Upper lobe of right lung (tissue), 1 donor: ENCODE measurements around the gene OPCML. TPM values are rescaled to one million over a fixed set of nuclear protein-coding genes. Genes with fewer than 3 reads are reported as not detected.

Experiments used
- ATAC-seq: fragments of 200-7000 bp; cut with Tn5 transposase; one replicate; pipeline ENCODE4 v1.9.1; 2020; ENCODE audit warnings: mild to moderate bottlenecking, moderate library complexity
- DNase-seq: peaks from one replicate; pipeline ENCODE4 v3.0.0-alpha.2; 2020
- H3K27ac ChIP-seq: fragments of 200-600 bp; one replicate; pipeline ENCODE4 v1.8.0; 2022
- H3K27me3 ChIP-seq: fragments of 200-600 bp; one replicate; pipeline ENCODE4 v1.8.0; 2022; ENCODE audit warnings: mild to moderate bottlenecking
- H3K36me3 ChIP-seq: fragments of 200-600 bp; one replicate; pipeline ENCODE4 v1.8.0; 2022
- H3K4me1 ChIP-seq: fragments of 200-600 bp; one replicate; pipeline ENCODE4 v1.8.0; 2022
- H3K4me3 ChIP-seq: fragments of 200-600 bp; one replicate; pipeline ENCODE4 v1.8.0; 2022; ENCODE audit warnings: mild to moderate bottlenecking
- H3K9me3 ChIP-seq: fragments of 200-600 bp; one replicate; pipeline ENCODE4 v1.8.0; 2022
- intact Hi-C: fragments of 100-400 bp; cut with DNase I; formaldehyde crosslinking; loops from one replicate; pipeline ENCODE4 v1.11.0; 2022
- total RNA-seq: library from RNA; stranded (reverse); fragmentation: NEBNext Ultra II Directional; extraction: Animal tissue kit (Norgen Biotek cat#: 25700); gene quantifications from one replicate; pipeline ENCODE4 v1.2.1, GENCODE V29; 2021
- TF ChIP-seq, protein P1 (sequence below): fragments of 200-600 bp; IDR thresholded peaks from one replicate; pipeline ENCODE4 v1.8.0; 2022; ENCODE audit warnings: antibody characterized with exemption
- donor health status: DM: no; HTN: yes; CAD: no; lungs with severe emphysema.

Gene OPCML
- total RNA-seq, 1 donor from 2014 or later: not detected

GRCh38 chr11:132451942-132452601 is 1080.2 kb downstream of the OPCML start:
- Histone ChIP-seq H3K27ac (no peak overlapping the region), H3K9me3 (no peaks in the 10 kb centered on the region), H3K4me1 (no peaks in the 10 kb centered on the region), H3K4me3 (no peak overlapping the region), H3K36me3 (no peaks in the 10 kb centered on the region), H3K27me3 (no peaks in the 10 kb centered on the region)
- DNase-seq (no peak), ATAC-seq (no peak)
- TF ChIP-seq, protein P1, sequence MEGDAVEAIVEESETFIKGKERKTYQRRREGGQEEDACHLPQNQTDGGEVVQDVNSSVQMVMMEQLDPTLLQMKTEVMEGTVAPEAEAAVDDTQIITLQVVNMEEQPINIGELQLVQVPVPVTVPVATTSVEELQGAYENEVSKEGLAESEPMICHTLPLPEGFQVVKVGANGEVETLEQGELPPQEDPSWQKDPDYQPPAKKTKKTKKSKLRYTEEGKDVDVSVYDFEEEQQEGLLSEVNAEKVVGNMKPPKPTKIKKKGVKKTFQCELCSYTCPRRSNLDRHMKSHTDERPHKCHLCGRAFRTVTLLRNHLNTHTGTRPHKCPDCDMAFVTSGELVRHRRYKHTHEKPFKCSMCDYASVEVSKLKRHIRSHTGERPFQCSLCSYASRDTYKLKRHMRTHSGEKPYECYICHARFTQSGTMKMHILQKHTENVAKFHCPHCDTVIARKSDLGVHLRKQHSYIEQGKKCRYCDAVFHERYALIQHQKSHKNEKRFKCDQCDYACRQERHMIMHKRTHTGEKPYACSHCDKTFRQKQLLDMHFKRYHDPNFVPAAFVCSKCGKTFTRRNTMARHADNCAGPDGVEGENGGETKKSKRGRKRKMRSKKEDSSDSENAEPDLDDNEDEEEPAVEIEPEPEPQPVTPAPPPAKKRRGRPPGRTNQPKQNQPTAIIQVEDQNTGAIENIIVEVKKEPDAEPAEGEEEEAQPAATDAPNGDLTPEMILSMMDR: no peak
- intact Hi-C loops: no loop called here

DNA sequence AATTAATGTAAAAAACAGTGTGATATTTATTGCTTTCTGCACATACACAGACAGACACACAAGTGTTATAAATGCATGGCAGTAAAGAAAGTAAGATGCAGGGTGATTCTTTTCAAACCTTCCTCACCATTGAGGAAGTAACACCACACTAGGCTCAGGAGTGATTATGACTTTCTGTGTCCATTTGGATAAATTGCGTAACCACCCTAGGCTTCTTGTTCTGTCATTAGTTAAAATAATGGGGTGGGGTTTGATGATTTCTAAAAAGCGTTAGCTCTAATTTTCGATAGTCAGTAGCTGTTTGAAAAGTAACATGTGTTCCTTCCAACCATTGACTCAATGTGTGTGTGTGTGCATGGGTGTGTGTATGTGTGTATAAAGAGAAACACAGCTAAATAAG is 1081.7 kb downstream of the OPCML start:
- no peaks in the 10 kb centered on the region for H3K27me3 ChIP-seq
- H3K9me3 ChIP-seq: no peaks in the 10 kb centered on the region
- no peak for ATAC-seq
- no peak for DNase-seq
- no peaks in the 10 kb centered on the region for H3K36me3 ChIP-seq
- H3K4me1 ChIP-seq: no peaks in the 10 kb centered on the region
- intact Hi-C loops: no loop called here
- TF ChIP-seq, protein P1: no peak
- no peak overlapping the region for H3K4me3 ChIP-seq
- no peak overlapping the region for H3K27ac ChIP-seq

DNA sequence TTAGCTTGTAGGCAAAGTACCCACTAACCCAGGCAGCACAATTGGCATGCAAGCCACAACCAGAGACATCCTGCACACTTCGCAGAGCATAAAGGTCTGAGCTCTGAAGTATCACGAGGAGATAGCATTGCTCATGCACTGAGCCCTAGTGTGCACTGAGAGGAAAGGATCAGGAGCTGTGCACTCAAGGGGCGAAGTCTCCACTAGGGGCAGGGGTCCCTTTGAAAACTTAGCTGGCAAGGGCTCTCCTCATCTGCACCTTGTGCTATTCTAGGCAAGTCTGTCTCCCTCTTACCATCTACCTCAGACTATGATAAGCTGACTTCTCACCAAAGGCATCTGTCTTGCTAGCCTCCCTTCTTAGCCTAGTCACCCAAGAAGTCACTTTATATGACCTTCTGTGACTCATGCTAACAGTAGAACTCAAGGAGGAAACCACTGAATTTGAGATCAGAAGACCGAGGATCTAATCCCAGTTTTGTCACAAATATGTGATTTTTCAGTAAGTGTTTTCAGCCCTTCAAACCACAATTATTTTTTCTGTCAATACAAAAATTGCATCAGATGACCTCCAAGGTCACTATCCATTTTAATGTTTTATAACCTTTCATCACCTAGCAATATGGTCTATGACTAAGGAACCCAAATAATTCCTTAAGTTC is 1083.8 kb downstream of the OPCML start:
- ATAC-seq (no peak), DNase-seq (no peak)
- no peaks in the 10 kb centered on the region for H3K9me3 ChIP-seq
- no peak overlapping the region for H3K4me3 ChIP-seq
- H3K27me3 ChIP-seq: no peaks in the 10 kb centered on the region
- no peaks in the 10 kb centered on the region for H3K4me1 ChIP-seq
- no peaks in the 10 kb centered on the region for H3K36me3 ChIP-seq
- intact Hi-C loops: no loop called here
- H3K27ac ChIP-seq: no peak overlapping the region
- TF ChIP-seq, protein P1: no peak

GRCh38 chr11:132447761-132448160 is 1084.5 kb downstream of the OPCML start:
- TF ChIP-seq, protein P1: no peak
- ATAC-seq: peak; percentile 29

GRCh38 chr11:132445859-132446291 is 1086.4 kb downstream of the OPCML start:
- DNase-seq: no peak
- Histone ChIP-seq H3K36me3 (no peaks in the 10 kb centered on the region), H3K27ac (no peak overlapping the region), H3K4me1 (no peaks in the 10 kb centered on the region), H3K4me3 (no peak overlapping the region), H3K9me3 (no peaks in the 10 kb centered on the region), H3K27me3 (no peaks in the 10 kb centered on the region)
- intact Hi-C loops: no loop called here
- TF ChIP-seq, protein P1: no peak
- no peak for ATAC-seq

More at GRCh38 chr11:132447761-132448160, 1084.5 kb downstream of the OPCML start:
- Histone ChIP-seq H3K27me3 (no peaks in the 10 kb centered on the region), H3K36me3 (no peaks in the 10 kb centered on the region), H3K27ac (no peak overlapping the region), H3K4me1 (no peaks in the 10 kb centered on the region), H3K4me3 (no peak overlapping the region), H3K9me3 (no peaks in the 10 kb centered on the region)
- intact Hi-C loops: no loop called here
- no peak for DNase-seq
